H1 (cell line): Measurements from ENCODE around the gene TMPRSS2. TPM values are rescaled to one million over a fixed set of nuclear protein-coding genes. Genes with fewer than 3 reads are reported as not detected.

Source experiments
- BACH1 ChIP-seq: IDR thresholded peaks from 2 replicates; pipeline ENCODE4 v1.6.1; 2012; ENCODE audit warnings: low read length, improper control_type of control experiment
- BCL11A ChIP-seq, 2 experiments: IDR thresholded peaks; one replicate each; pipeline ENCODE4 v1.6.1; 2011; ENCODE audit warnings: low read depth in 2 of 2, low read length in 2 of 2, mild to moderate bottlenecking in 2 of 2
- CHD1 ChIP-seq: IDR thresholded peaks from 2 replicates; pipeline ENCODE4 v1.6.1; 2012; ENCODE audit warnings: low read depth, low read length, improper control_type of control experiment
- CTBP2 ChIP-seq: IDR thresholded peaks from 2 replicates; pipeline ENCODE4 v1.7.0; 2011; ENCODE audit warnings: borderline replicate concordance, mild to moderate bottlenecking, moderate library complexity, mixed read lengths, low read length; ENCODE audit not compliant: insufficient read depth, insufficient read length
- CTCF ChIP-seq, 3 experiments: IDR thresholded peaks; 1 replicate in 2 of 3; 2 replicates in 1 of 3; pipeline versions ENCODE4 v1.5.1 to v1.6.1; 2011; ENCODE audit warnings: low read length in 3 of 3, mild to moderate bottlenecking in 3 of 3, inconsistent platforms in 2 of 3, low read depth in 1 of 3, moderate library complexity in 1 of 3; ENCODE audit not compliant: insufficient read depth in 1 of 3; ENCODE audit errors: control extremely low read depth in 1 of 3
- EGR1 ChIP-seq: IDR thresholded peaks from 2 replicates; pipeline ENCODE4 v1.6.1; 2011; ENCODE audit warnings: low read depth, low read length, borderline replicate concordance
- EP300 ChIP-seq, 2 experiments: IDR thresholded peaks; 1 replicate in 1 of 2; 2 replicates in 1 of 2; pipeline ENCODE4 v1.6.1; 2011 to 2012; ENCODE audit warnings: low read depth in 2 of 2, low read length in 2 of 2, mild to moderate bottlenecking in 2 of 2, borderline replicate concordance in 1 of 2, inconsistent platforms in 1 of 2, moderate library complexity in 1 of 2
- FOSL1 ChIP-seq: IDR thresholded peaks from 2 replicates; pipeline ENCODE4 v1.6.1; 2011; ENCODE audit warnings: mild to moderate bottlenecking, low read depth, low read length, moderate library complexity; ENCODE audit not compliant: insufficient read depth
- HDAC6 ChIP-seq: IDR thresholded peaks from one replicate; pipeline ENCODE4 v1.7.1; 2012; ENCODE audit warnings: low read depth, mild to moderate bottlenecking, inconsistent platforms, low read length, moderate library complexity
- KDM1A ChIP-seq: fragments of 200-600, 300-600 bp; sonication (generic); IDR thresholded peaks from 2 replicates; pipeline ENCODE4 v1.7.1; 2016; ENCODE audit warnings: mild to moderate bottlenecking, low read length, borderline replicate concordance
- KDM5A ChIP-seq: fragments of 200-600 bp; IDR thresholded peaks from 2 replicates; pipeline ENCODE4 v1.7.1; 2012; ENCODE audit warnings: mild to moderate bottlenecking, low read length, inconsistent platforms, mixed read lengths
- MAFK ChIP-seq: IDR thresholded peaks from 2 replicates; pipeline ENCODE4 v1.6.1; 2012; ENCODE audit warnings: low read depth, mild to moderate bottlenecking, improper control_type of control experiment, low read length
- NANOG ChIP-seq: IDR thresholded peaks from 2 replicates; pipeline ENCODE4 v1.6.1; 2011; ENCODE audit warnings: low read length, low read depth, mild to moderate bottlenecking, inconsistent platforms; ENCODE audit not compliant: insufficient read depth, poor library complexity, severe bottlenecking
- NRF1 ChIP-seq: IDR thresholded peaks from 2 replicates; pipeline ENCODE4 v1.6.1; 2011; ENCODE audit warnings: mild to moderate bottlenecking, low read depth, low read length, improper control_type of control experiment
- POLR2A ChIP-seq, 2 experiments: IDR thresholded peaks; 1 replicate in 1 of 2; 2 replicates in 1 of 2; pipeline ENCODE4 v1.6.1; 2011; ENCODE audit warnings: low read depth in 2 of 2, low read length in 2 of 2, mild to moderate bottlenecking in 2 of 2; ENCODE audit errors: control extremely low read depth in 1 of 2
- POU5F1 ChIP-seq: IDR thresholded peaks from 2 replicates; pipeline ENCODE4 v1.6.1; 2011; ENCODE audit warnings: low read depth, mild to moderate bottlenecking, low read length, moderate library complexity
- RXRA ChIP-seq: IDR thresholded peaks from 2 replicates; pipeline ENCODE4 v1.6.1; 2011; ENCODE audit warnings: low read depth, mild to moderate bottlenecking, low read length, moderate library complexity; ENCODE audit not compliant: insufficient read depth
- SIN3A ChIP-seq, 2 experiments: IDR thresholded peaks in 1 of 2; conservative IDR thresholded peaks in 1 of 2; 2 replicates each; pipeline ENCODE4 v1.6.1; 2011 to 2012; ENCODE audit warnings: low read length in 2 of 2, improper control_type of control experiment in 1 of 2, low read depth in 1 of 2, mild to moderate bottlenecking in 1 of 2
- SP1 ChIP-seq: IDR thresholded peaks from 2 replicates; pipeline ENCODE4 v1.6.1; 2011; ENCODE audit warnings: low read depth, low read length
- USF2 ChIP-seq: IDR thresholded peaks from 2 replicates; pipeline ENCODE4 v1.6.1; 2011; ENCODE audit warnings: low read length, improper control_type of control experiment
- polyA plus RNA-seq, 7 experiments: library from polyadenylated mRNA; depleted of rRNA in 3 of 7; stranded (reverse) in 5 of 7; unstranded in 2 of 7; fragments of >200 nt in 5 of 7; fragments of 200-250 nt in 2 of 7; gene quantifications; 1 replicate in 5 of 7; 2 replicates in 1 of 7; 4 replicates in 1 of 7; pipeline versions ENCODE4 v1.2.1 to v1.2.3, GENCODE V29; 2011 to 2013; ENCODE audit warnings: missing spikeins in 2 of 7, mixed read lengths in 2 of 7
- total RNA-seq: library from RNA; stranded (reverse); fragmentation: NEBNext Ultra II Directional; extraction: Animal tissue kit (Norgen Biotek cat#: 25700); gene quantifications from 2 replicates; pipeline ENCODE4 v1.2.1, GENCODE V29; 2021

The TMPRSS2 gene
- total and polyA plus RNA-seq, 2 of the 8 experiments (the other 6 are each of a cell fraction or from before 2014, with no cell fraction given), result 9.2 to 11.0 TPM

DNA sequence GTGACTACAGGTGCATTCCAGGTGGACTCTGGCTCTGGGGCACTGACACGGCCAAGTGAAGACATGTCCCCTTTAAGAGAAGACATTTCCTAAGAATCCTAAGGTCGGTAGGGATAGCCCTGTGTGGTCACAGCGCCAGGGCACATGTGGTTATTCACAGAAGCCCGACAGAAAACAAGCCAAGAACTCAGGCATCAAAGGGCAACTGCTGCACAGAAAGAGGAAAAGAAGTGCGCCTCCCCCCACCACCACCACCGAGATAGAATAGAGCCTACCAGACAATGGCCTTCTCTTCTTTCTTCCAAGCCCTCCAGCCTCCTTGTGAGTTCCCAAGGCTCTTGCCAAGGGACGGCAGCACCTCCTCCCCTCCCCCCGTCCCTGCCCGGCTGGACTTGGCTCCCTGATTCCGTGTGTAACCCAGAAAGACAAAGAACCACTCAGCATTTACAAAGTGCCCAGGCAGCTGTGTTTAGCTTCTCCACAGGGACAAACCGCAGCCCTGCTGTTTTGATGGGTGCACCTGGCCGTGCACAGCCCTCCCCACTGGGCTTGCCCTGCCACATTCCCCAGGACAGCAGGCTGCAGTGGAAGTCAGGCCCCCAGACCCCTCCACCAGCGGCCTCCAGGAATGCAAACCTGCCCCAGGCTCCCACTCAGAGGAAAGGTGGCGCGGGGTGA lies 30.2 kb downstream of the TMPRSS2 start (continued):
- no peak for TF ChIP-seq USF2
- peak; percentile 95 for TF ChIP-seq NANOG
- peak; percentile 59 for TF ChIP-seq SP1
- no peak for TF ChIP-seq MAFK
- TF ChIP-seq RXRA, result no peak
- TF ChIP-seq NRF1, result no peak
- TF ChIP-seq KDM1A, result peak; percentile 56; the same call in 1 of the 2 replicates
- peak in 1 of 3 experiments; percentile 8; a peak in 1 of 4 replicates for TF ChIP-seq CTCF (IDR thresholded peaks at IDR 0.05; ENCODE audit: control extremely low read depth in 1 of 3, insufficient read depth in 1 of 3, low read depth in 1 of 3, low read length in 3 of 3)
- no peak for TF ChIP-seq FOSL1
- TF ChIP-seq CHD1, result no peak
- TF ChIP-seq POLR2A (IDR thresholded peaks at IDR 0.05; ENCODE audit: control extremely low read depth in 1 of 2, low read depth in 2 of 2, low read length in 2 of 2), result peak in 1 of 2 experiments; percentile 13; a peak in 1 of 3 replicates
- peak; percentile 72 for TF ChIP-seq CTBP2
- TF ChIP-seq BACH1, result peak; percentile 61; the same call in 1 of the 2 replicates
- no peak for TF ChIP-seq KDM5A
- no peak for TF ChIP-seq SIN3A (conservative IDR thresholded peaks at IDR 0.05 in 1 of 2, IDR thresholded peaks at IDR 0.05 in 1 of 2; ENCODE audit: low read depth in 1 of 2, low read length in 2 of 2)
- TF ChIP-seq EGR1, result 0 out of 2 replicates have a peak, but pooled peaks have one; percentile 14
- TF ChIP-seq POU5F1, result peak; percentile 37; the same call in 1 of the 2 replicates
- peak in 1 of 2 experiments; percentile 97; a peak in 2 of 3 replicates for TF ChIP-seq EP300 (IDR thresholded peaks at IDR 0.05; ENCODE audit: borderline replicate concordance in 1 of 2, low read depth in 2 of 2, low read length in 2 of 2)
- TF ChIP-seq BCL11A (IDR thresholded peaks at IDR 0.05; ENCODE audit: low read depth in 2 of 2, low read length in 2 of 2), result peak in 1 of 2 experiments; percentile 10
- TF ChIP-seq HDAC6, result peak; percentile 47
